CD4-positive, CD25-positive, alpha-beta regulatory T cell (primary cell): ENCODE results near the gene PTPRN2. TPM values are rescaled to one million over a fixed set of nuclear protein-coding genes. Genes with fewer than 3 reads are reported as not detected.

Source experiments
- ATAC-seq, 2 donors: fragments of 150-1000 bp; cut with Tn5 transposase; one replicate each; pipeline ENCODE4 v1.10.0; 2021; ENCODE audit warnings: low read depth in 2 of 2, moderate number of reproducible peaks in 2 of 2, moderate library complexity in 1 of 2
- DNase-seq, 3 donors: peaks; one replicate each; pipeline versions ENCODE4 v3.0.0 to v3.0.0-alpha.2; 2012 to 2022; ENCODE audit warnings: mixed read lengths in 1 of 3
- H3K27ac ChIP-seq: one replicate; pipeline ENCODE4 v1.7.0; 2013; ENCODE audit warnings: mild to moderate bottlenecking, low read length; ENCODE audit not compliant: insufficient read depth, poor library complexity, severe bottlenecking
- H3K27me3 ChIP-seq: one replicate; pipeline ENCODE4 v1.7.0; 2013; ENCODE audit warnings: low read length; ENCODE audit not compliant: control insufficient read depth, insufficient read depth
- H3K36me3 ChIP-seq: one replicate; pipeline ENCODE4 v1.7.0; 2013; ENCODE audit warnings: mild to moderate bottlenecking, low read length, moderate library complexity; ENCODE audit not compliant: control insufficient read depth, insufficient read depth
- H3K4me1 ChIP-seq: 2 replicates; pipeline ENCODE4 v1.7.0; 2013; ENCODE audit warnings: mild to moderate bottlenecking, low read length; ENCODE audit not compliant: insufficient read depth, control insufficient read depth, poor library complexity, severe bottlenecking
- H3K4me3 ChIP-seq: one replicate; pipeline ENCODE4 v1.7.0; 2013; ENCODE audit warnings: low read depth, mild to moderate bottlenecking, low read length, moderate library complexity
- H3K9me3 ChIP-seq, 2 experiments: 1 replicate in 1 of 2; 2 replicates in 1 of 2; pipeline ENCODE4 v1.7.0; 2013; ENCODE audit warnings: low read length in 2 of 2, mild to moderate bottlenecking in 1 of 2, moderate library complexity in 1 of 2; ENCODE audit not compliant: control insufficient read depth in 2 of 2
- H3K27ac Mint-ChIP-seq, 3 donors: one replicate each; pipeline ENCODE4 v1.8.0; 2020 to 2022; ENCODE audit warnings: mild to moderate bottlenecking in 3 of 3, mixed read lengths in 3 of 3, moderate library complexity in 2 of 3
- H3K27me3 Mint-ChIP-seq: one replicate; pipeline ENCODE4 v1.8.0; 2022; ENCODE audit warnings: mild to moderate bottlenecking, mixed read lengths
- H3K36me3 Mint-ChIP-seq: one replicate; pipeline ENCODE4 v1.8.0; 2020; ENCODE audit warnings: mixed read lengths
- H3K4me1 Mint-ChIP-seq, 4 donors: one replicate each; pipeline ENCODE4 v1.8.0; 2020 to 2022; ENCODE audit warnings: mixed read lengths in 4 of 4, mild to moderate bottlenecking in 1 of 4
- H3K4me3 Mint-ChIP-seq, 4 donors: one replicate each; pipeline ENCODE4 v1.8.0; 2020 to 2022; ENCODE audit warnings: mild to moderate bottlenecking in 4 of 4, mixed read lengths in 4 of 4, moderate library complexity in 3 of 4
- H3K9me3 Mint-ChIP-seq, 7 donors: one replicate each; pipeline ENCODE4 v1.8.0; 2020 to 2022; ENCODE audit warnings: mixed read lengths in 7 of 7, mild to moderate bottlenecking in 3 of 7, moderate library complexity in 2 of 7
- polyA plus RNA-seq, 4 donors: library from polyadenylated mRNA; unstranded; fragments of 300-500 nt; fragmentation: Illumina TruSeq; gene quantifications; one replicate each; pipeline ENCODE4 v1.2.3, GENCODE V29; 2021
- total RNA-seq: library from RNA; stranded (reverse); gene quantifications from one replicate; pipeline ENCODE4 v1.2.3, GENCODE V29; 2022

Gene PTPRN2
- total and polyA plus RNA-seq, 5 donors from 2014 or later = 1.6 to 4.7 (median 2.7) TPM

GRCh38 chr7:157789094-157789493 lies 798.5 kb downstream of the PTPRN2 start:
- Mint-ChIP-seq H3K36me3 (no peaks in the 10 kb centered on the region), H3K27me3 (no peaks in the 10 kb centered on the region), H3K4me1 (peaks cover 0 to 2% (median 0%) of the 10 kb centered on the region in 4 donors), H3K27ac (no peak overlapping the region), H3K4me3 (no peak overlapping the region), H3K9me3 (no peaks in the 10 kb centered on the region)
- Histone ChIP-seq H3K4me3 (no peak overlapping the region), H3K27ac (no peak overlapping the region), H3K4me1 (no peaks in the 10 kb centered on the region), H3K27me3 (no peaks in the 10 kb centered on the region), H3K9me3 (no peaks in the 10 kb centered on the region), H3K36me3 (no peaks in the 10 kb centered on the region)
- DNase-seq (no peak), ATAC-seq (no peak)

GRCh38 chr7:157788573-157788972 lies 799.0 kb downstream of the PTPRN2 start:
- Mint-ChIP-seq H3K4me3 (no peak overlapping the region), H3K4me1 (peaks cover 0 to 2% (median 0%) of the 10 kb centered on the region in 4 donors), H3K36me3 (no peaks in the 10 kb centered on the region), H3K27ac (no peak overlapping the region), H3K9me3 (no peaks in the 10 kb centered on the region), H3K27me3 (no peaks in the 10 kb centered on the region)
- no peak for ATAC-seq
- H3K27ac ChIP-seq = no peak overlapping the region
- H3K9me3 ChIP-seq = no peaks in the 10 kb centered on the region
- DNase-seq = no peak
- H3K4me3 ChIP-seq = no peak overlapping the region
- no peaks in the 10 kb centered on the region for H3K36me3 ChIP-seq
- H3K4me1 ChIP-seq = no peaks in the 10 kb centered on the region
- H3K27me3 ChIP-seq = no peaks in the 10 kb centered on the region

- Mint-ChIP-seq H3K4me3 (no peak overlapping the region), H3K4me1 (peaks cover 0 to 2% (median 0%) of the 10 kb centered on the region in 4 donors), H3K9me3 (no peaks in the 10 kb centered on the region), H3K27ac (no peak overlapping the region), H3K36me3 (no peaks in the 10 kb centered on the region), H3K27me3 (no peaks in the 10 kb centered on the region)
- ATAC-seq (no peak), DNase-seq (no peak)
- Histone ChIP-seq H3K36me3 (no peaks in the 10 kb centered on the region), H3K4me3 (no peak overlapping the region), H3K4me1 (no peaks in the 10 kb centered on the region), H3K27me3 (no peaks in the 10 kb centered on the region), H3K27ac (no peak overlapping the region), H3K9me3 (no peaks in the 10 kb centered on the region)
Measured at GRCh38 chr7:157787275-157787701, 800.3 kb downstream of the PTPRN2 start.

- H3K4me1 ChIP-seq = no peaks in the 10 kb centered on the region
- H3K4me1 Mint-ChIP-seq = peaks cover 0 to 2% (median 0%) of the 10 kb centered on the region in 4 donors
- no peaks in the 10 kb centered on the region for H3K9me3 Mint-ChIP-seq
- no peaks in the 10 kb centered on the region for H3K36me3 Mint-ChIP-seq
- H3K36me3 ChIP-seq = no peaks in the 10 kb centered on the region
- H3K4me3 ChIP-seq = no peak overlapping the region
- H3K27ac ChIP-seq = no peak overlapping the region
- no peak for ATAC-seq
- H3K9me3 ChIP-seq = no peaks in the 10 kb centered on the region
- no peak for DNase-seq
- H3K27me3 ChIP-seq = no peaks in the 10 kb centered on the region
- H3K4me3 Mint-ChIP-seq = no peak overlapping the region
- H3K27ac Mint-ChIP-seq = no peak overlapping the region
- H3K27me3 Mint-ChIP-seq = no peaks in the 10 kb centered on the region
Measured at GRCh38 chr7:157786375-157787274, 801.0 kb downstream of the PTPRN2 start.

- Mint-ChIP-seq H3K36me3 (no peaks in the 10 kb centered on the region), H3K4me3 (no peak overlapping the region), H3K27me3 (no peaks in the 10 kb centered on the region), H3K4me1 (peaks cover 0 to 2% (median 0%) of the 10 kb centered on the region in 4 donors), H3K27ac (no peak overlapping the region), H3K9me3 (no peaks in the 10 kb centered on the region)
- Histone ChIP-seq H3K36me3 (no peaks in the 10 kb centered on the region), H3K4me3 (no peak overlapping the region), H3K4me1 (no peaks in the 10 kb centered on the region), H3K27ac (no peak overlapping the region), H3K27me3 (no peaks in the 10 kb centered on the region), H3K9me3 (no peaks in the 10 kb centered on the region)
- DNase-seq = no peak
- ATAC-seq = no peak
Measured at GRCh38 chr7:157785486-157786186, 802.0 kb downstream of the PTPRN2 start.

- H3K36me3 Mint-ChIP-seq = no peaks in the 10 kb centered on the region
- no peaks in the 10 kb centered on the region for H3K9me3 Mint-ChIP-seq
- H3K9me3 ChIP-seq = no peaks in the 10 kb centered on the region
- no peaks in the 10 kb centered on the region for H3K27me3 ChIP-seq
- H3K4me1 Mint-ChIP-seq = peaks cover 0 to 2% (median 0%) of the 10 kb centered on the region in 4 donors
- no peak overlapping the region for H3K4me3 Mint-ChIP-seq
- no peak for ATAC-seq
- H3K27ac Mint-ChIP-seq = no peak overlapping the region
- H3K4me3 ChIP-seq = no peak overlapping the region
- DNase-seq = no peak
- no peaks in the 10 kb centered on the region for H3K27me3 Mint-ChIP-seq
- H3K4me1 ChIP-seq = no peaks in the 10 kb centered on the region
- H3K27ac ChIP-seq = no peak overlapping the region
- no peaks in the 10 kb centered on the region for H3K36me3 ChIP-seq
Measured at GRCh38 chr7:157784979-157785441, 802.6 kb downstream of the PTPRN2 start.

- no peaks in the 10 kb centered on the region for H3K9me3 ChIP-seq
- no peak for DNase-seq
- no peak overlapping the region for H3K4me3 ChIP-seq
- H3K27me3 Mint-ChIP-seq = no peaks in the 10 kb centered on the region
- no peaks in the 10 kb centered on the region for H3K27me3 ChIP-seq
- H3K36me3 Mint-ChIP-seq = no peaks in the 10 kb centered on the region
- H3K36me3 ChIP-seq = no peaks in the 10 kb centered on the region
- no peak overlapping the region for H3K27ac ChIP-seq
- no peak overlapping the region for H3K4me3 Mint-ChIP-seq
- peaks cover 0 to 2% (median 0%) of the 10 kb centered on the region in 4 donors for H3K4me1 Mint-ChIP-seq
- no peaks in the 10 kb centered on the region for H3K9me3 Mint-ChIP-seq
- ATAC-seq = no peak
- no peaks in the 10 kb centered on the region for H3K4me1 ChIP-seq
- H3K27ac Mint-ChIP-seq = no peak overlapping the region
Measured at GRCh38 chr7:157784041-157784835, 803.4 kb downstream of the PTPRN2 start.
